Bladder microvascular endothelial cell (primary cell): ENCODE data around the gene RNF10. TPM values are rescaled to one million over a fixed set of nuclear protein-coding genes. Genes with fewer than 3 reads are reported as not detected.

Experiments
- total RNA-seq: library from RNA; depleted of rRNA; stranded (reverse); fragments of >200 nt; gene quantifications from 2 replicates; pipeline ENCODE4 v1.2.3, GENCODE V29; 2014

RNF10 gene
- total RNA-seq, result 110 and 248 TPM in 2 replicates

GRCh38 chr12:120534203-120534702 lies at the start of gene RNF10:
TSS of gene RNF10 (plus strand) at chr12:120534356. CDS start at chr12:120534812, 456 bp downstream.

GRCh38 chr12:120495731-120496412 lies 38.3 kb upstream of the RNF10 start, which contains the start of gene DYNLL1:
TSS of gene DYNLL1 (plus strand) at chr12:120496113. CDS start at chr12:120496422, 309 bp downstream.

GRCh38 chr12:120528861-120529525 lies 5.2 kb upstream of the RNF10 start, which contains the start of gene COQ5:
TSS of gene COQ5 (minus strand) at chr12:120529158. CDS start at chr12:120529141, 17 bp downstream.

GRCh38 chr12:120580787-120581723 lies 46.9 kb downstream of the RNF10 start, which contains the start of gene POP5:
TSS of gene POP5 (minus strand) at chr12:120581402. CDS start at chr12:120581362, 40 bp downstream.

Other genes starting within 250 kb of the RNF10 start
- gene RNU4-2, start 242.5 kb upstream of the RNF10 start, total RNA-seq, result under 0.01 TPM in 2 replicates
- gene RNU4-1, start 241.1 kb upstream of the RNF10 start, total RNA-seq, result under 0.01 TPM in 1 of 2 replicates, not detected in the other
- 1.1 and 1.8 TPM in 2 replicates for gene SIRT4, start 232.0 kb upstream of the RNF10 start, total RNA-seq
- gene PLA2G1B, start 206.6 kb upstream of the RNF10 start, total RNA-seq, result not detected in 2 replicates
- not detected in 2 replicates for gene MSI1, start 165.2 kb upstream of the RNF10 start, total RNA-seq
- gene COX6A1, start 96.2 kb upstream of the RNF10 start, total RNA-seq, result 418 and 561 TPM in 2 replicates
- 26.1 and 31.0 TPM in 2 replicates for gene TRIAP1, start 88.0 kb upstream of the RNF10 start, total RNA-seq
- gene GATC, start 87.9 kb upstream of the RNF10 start, total RNA-seq, result 14.4 and 25.2 TPM in 2 replicates
- gene SRSF9, start 64.6 kb upstream of the RNF10 start, total RNA-seq, result 173 and 175 TPM in 2 replicates
- 232 and 373 TPM in 2 replicates for gene DYNLL1, start 38.2 kb upstream of the RNF10 start, total RNA-seq
- gene COQ5, start 5.2 kb upstream of the RNF10 start, total RNA-seq, result 23.3 and 28.9 TPM in 2 replicates
- gene POP5, start 47.0 kb downstream of the RNF10 start, total RNA-seq, result 23.3 and 31.0 TPM in 2 replicates
- gene CABP1, start 106.3 kb downstream of the RNF10 start, total RNA-seq, result 0.16 TPM in 1 of 2 replicates, not detected in the other
- gene MLEC, start 152.8 kb downstream of the RNF10 start, total RNA-seq, result 54.3 and 62.5 TPM in 2 replicates
- 18.6 and 24.7 TPM in 2 replicates for gene UNC119B, start 176.1 kb downstream of the RNF10 start, total RNA-seq
- 14.9 and 22.4 TPM in 2 replicates for gene ACADS, start 191.5 kb downstream of the RNF10 start, total RNA-seq